ENCODE measurements around the gene RTN4IP1.

RTN4IP1 gene, protein sequence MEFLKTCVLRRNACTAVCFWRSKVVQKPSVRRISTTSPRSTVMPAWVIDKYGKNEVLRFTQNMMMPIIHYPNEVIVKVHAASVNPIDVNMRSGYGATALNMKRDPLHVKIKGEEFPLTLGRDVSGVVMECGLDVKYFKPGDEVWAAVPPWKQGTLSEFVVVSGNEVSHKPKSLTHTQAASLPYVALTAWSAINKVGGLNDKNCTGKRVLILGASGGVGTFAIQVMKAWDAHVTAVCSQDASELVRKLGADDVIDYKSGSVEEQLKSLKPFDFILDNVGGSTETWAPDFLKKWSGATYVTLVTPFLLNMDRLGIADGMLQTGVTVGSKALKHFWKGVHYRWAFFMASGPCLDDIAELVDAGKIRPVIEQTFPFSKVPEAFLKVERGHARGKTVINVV

DNA sequence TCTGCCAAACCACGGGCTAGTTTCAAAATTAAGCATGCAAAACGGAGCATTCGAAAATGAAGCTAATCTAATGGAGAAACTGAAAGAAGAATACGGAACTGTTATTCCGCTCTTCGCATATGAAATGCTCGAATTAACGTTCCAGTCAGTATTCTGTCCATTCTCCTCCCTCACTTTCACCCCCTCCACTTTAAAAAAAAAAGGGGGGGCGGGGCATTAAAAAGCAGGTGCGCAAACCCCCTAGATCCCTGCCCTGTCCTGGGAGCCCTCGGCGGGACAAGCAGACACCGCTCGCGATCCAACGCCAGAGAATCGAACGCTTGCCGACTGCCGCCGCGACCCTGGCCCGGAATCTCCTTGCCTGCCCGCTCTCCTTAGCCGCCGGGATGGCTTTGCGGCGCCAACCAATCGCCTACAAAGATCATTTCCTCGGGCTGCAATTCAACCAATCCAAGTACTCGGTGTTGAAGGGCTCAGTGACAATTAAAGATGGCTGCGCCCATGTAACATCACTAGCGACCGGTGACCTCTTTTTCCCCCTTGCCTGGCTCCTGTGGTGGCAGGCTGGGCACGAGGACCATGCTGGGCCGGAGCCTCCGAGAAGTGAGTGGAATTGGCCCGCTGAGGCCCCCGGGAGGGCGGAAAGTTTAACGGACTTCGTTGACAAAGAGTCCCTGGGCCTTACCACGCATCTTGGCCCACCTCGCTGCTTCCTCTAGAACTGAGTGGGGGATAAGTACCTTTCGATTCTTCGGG is at the start of gene RTN4IP1, which contains the start of gene QRSL1:
Gene RTN4IP1 (minus strand): TSS at position 396 of the 756 bp plus-strand sequence. CDS start 477 bp downstream, outside the sequence.
Gene QRSL1 (plus strand): TSS at position 476 of the 756 bp plus-strand sequence. CDS start 104 bp downstream, at position 580.
- no peaks in the 10 kb centered on the region; the same call in 1 of the 2 replicates for H3F3A ChIP-seq (ENCODE audit: insufficient read depth, low read length)
- peak within 1 kb of the TSS; percentile 88 for H3K9ac ChIP-seq (ENCODE audit: low read length)
- H3K9me2 ChIP-seq (ENCODE audit: low read depth, low read length): no peaks in the 10 kb centered on the region
- H4K20me1 ChIP-seq (ENCODE audit: insufficient read depth, low read length): no peaks in the 10 kb centered on the region
- peaks cover 70% of the 10 kb centered on the region for H3K4me1 ChIP-seq (ENCODE audit: insufficient read depth, low read length, severe bottlenecking)
- peak within 1 kb of the TSS; percentile 84 for H3K4me3 ChIP-seq (ENCODE audit: low read depth, low read length, poor library complexity, severe bottlenecking)
- H2AFZ ChIP-seq (ENCODE audit: low read length): no peak within 1 kb of the TSS
- H3K27me3 ChIP-seq (ENCODE audit: insufficient read depth, low read length): no peaks in the 10 kb centered on the region
- peaks cover 6% of the 10 kb centered on the region; the same call in 1 of the 2 replicates for H3K36me3 ChIP-seq (ENCODE audit: insufficient read depth, low read length)
- no peak for TF ChIP-seq EZH2 (IDR thresholded peaks at IDR 0.05; ENCODE audit: borderline replicate concordance, low read length)
- TF ChIP-seq, protein P1, sequence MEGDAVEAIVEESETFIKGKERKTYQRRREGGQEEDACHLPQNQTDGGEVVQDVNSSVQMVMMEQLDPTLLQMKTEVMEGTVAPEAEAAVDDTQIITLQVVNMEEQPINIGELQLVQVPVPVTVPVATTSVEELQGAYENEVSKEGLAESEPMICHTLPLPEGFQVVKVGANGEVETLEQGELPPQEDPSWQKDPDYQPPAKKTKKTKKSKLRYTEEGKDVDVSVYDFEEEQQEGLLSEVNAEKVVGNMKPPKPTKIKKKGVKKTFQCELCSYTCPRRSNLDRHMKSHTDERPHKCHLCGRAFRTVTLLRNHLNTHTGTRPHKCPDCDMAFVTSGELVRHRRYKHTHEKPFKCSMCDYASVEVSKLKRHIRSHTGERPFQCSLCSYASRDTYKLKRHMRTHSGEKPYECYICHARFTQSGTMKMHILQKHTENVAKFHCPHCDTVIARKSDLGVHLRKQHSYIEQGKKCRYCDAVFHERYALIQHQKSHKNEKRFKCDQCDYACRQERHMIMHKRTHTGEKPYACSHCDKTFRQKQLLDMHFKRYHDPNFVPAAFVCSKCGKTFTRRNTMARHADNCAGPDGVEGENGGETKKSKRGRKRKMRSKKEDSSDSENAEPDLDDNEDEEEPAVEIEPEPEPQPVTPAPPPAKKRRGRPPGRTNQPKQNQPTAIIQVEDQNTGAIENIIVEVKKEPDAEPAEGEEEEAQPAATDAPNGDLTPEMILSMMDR (IDR thresholded peaks at IDR 0.05; ENCODE audit: low read length): no peak
- H3K9me3 ChIP-seq (ENCODE audit: low read length): no peaks in the 10 kb centered on the region
- peak within 1 kb of the TSS; percentile 88 for H3K4me2 ChIP-seq (ENCODE audit: low read length)
- H3K79me2 ChIP-seq (ENCODE audit: insufficient read depth, low read length): peaks cover 64% of the 10 kb centered on the region
- H3K27ac ChIP-seq (ENCODE audit: low read depth, low read length, poor library complexity, severe bottlenecking): peak within 1 kb of the TSS; percentile 93

DNA sequence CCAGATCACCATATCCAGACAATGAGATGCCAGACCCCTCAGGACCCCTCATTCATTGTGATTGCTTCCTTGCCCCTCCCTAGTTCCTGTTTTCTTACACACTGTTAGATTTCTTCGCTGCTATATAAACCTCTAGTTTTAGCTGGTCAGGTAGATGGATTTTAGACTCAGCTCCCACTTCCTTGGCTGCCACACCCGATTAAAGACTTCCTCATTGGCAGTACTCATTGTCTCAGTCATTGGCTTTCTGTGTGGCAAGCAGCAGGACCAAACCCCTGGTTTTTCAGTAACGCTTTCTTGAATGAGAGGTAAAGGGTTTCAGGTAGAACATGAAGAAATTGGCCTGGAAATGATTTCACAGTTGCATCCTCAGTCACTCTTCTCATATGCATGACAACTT is 48.0 kb upstream of the RTN4IP1 start:
- peak overlapping the region; percentile 36 for H3K4me2 ChIP-seq (ENCODE audit: low read length)
- no peak overlapping the region for H2AFZ ChIP-seq (ENCODE audit: low read length)
- TF ChIP-seq, protein P1 (IDR thresholded peaks at IDR 0.05; ENCODE audit: low read length): no peak
- no peak for TF ChIP-seq EZH2 (IDR thresholded peaks at IDR 0.05; ENCODE audit: borderline replicate concordance, low read length)

DNA sequence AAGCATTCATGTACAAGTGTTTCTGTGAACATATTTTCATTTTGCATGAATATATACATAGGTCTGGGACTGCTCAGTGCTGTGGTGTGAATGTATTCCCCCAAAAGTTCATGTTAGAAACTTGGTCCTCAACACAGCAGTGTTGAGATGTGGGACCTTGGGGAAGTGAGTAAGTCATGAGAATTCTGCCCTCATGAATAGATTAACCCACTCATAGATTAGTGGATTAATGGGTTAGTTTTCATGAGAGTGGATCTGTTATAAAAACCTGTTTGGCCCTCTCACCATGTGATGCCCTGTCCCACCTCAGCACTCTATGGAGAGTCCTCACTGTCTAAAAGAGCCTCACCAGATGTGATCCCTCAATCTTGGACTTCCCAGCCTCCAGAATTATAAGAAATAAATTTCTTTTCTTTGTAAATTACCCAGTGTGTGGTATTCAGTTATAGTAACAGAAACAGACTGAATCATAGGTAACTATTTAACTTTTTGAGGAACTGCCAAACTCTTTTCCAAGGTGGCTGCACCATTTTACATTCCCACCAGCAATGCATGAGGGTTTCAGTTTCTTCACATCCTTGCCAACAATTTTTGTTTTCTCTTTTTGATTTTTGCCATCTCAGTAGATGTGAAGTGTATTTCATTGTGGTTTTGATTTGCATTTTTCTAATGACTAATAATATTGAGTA is 45.4 kb upstream of the RTN4IP1 start:
- H3K27ac ChIP-seq (ENCODE audit: low read depth, low read length, poor library complexity, severe bottlenecking): peak overlapping the region; percentile 90
- H3K27me3 ChIP-seq (ENCODE audit: insufficient read depth, low read length): no peaks in the 10 kb centered on the region
- H3K9me3 ChIP-seq (ENCODE audit: low read length): no peaks in the 10 kb centered on the region
- H3F3A ChIP-seq (ENCODE audit: insufficient read depth, low read length): 0 out of 2 replicates have a peak, but pooled peaks cover 6% of the 10 kb centered on the region
- no peaks in the 10 kb centered on the region for H3K79me2 ChIP-seq (ENCODE audit: insufficient read depth, low read length)
- H3K9ac ChIP-seq (ENCODE audit: low read length): no peak overlapping the region
- H3K4me3 ChIP-seq (ENCODE audit: low read depth, low read length, poor library complexity, severe bottlenecking): no peak overlapping the region
- TF ChIP-seq EZH2 (IDR thresholded peaks at IDR 0.05; ENCODE audit: borderline replicate concordance, low read length): no peak
- TF ChIP-seq, protein P1 (IDR thresholded peaks at IDR 0.05; ENCODE audit: low read length): no peak
- H3K4me2 ChIP-seq (ENCODE audit: low read length): no peak overlapping the region
- no peaks in the 10 kb centered on the region for H4K20me1 ChIP-seq (ENCODE audit: insufficient read depth, low read length)
- H2AFZ ChIP-seq (ENCODE audit: low read length): no peak overlapping the region
- no peaks in the 10 kb centered on the region for H3K9me2 ChIP-seq (ENCODE audit: low read depth, low read length)
- peaks cover 44% of the 10 kb centered on the region for H3K4me1 ChIP-seq (ENCODE audit: insufficient read depth, low read length, severe bottlenecking)
- no peaks in the 10 kb centered on the region for H3K36me3 ChIP-seq (ENCODE audit: insufficient read depth, low read length)

More for the DNA sequence above, 48.0 kb upstream of the RTN4IP1 start:
- Histone ChIP-seq H4K20me1 (ENCODE audit: insufficient read depth, low read length) (no peaks in the 10 kb centered on the region), H3K9ac (ENCODE audit: low read length) (peak overlapping the region; percentile 35; the same call in 1 of the 2 replicates), H3K4me1 (ENCODE audit: insufficient read depth, low read length, severe bottlenecking) (peaks cover 39% of the 10 kb centered on the region), H3K27me3 (ENCODE audit: insufficient read depth, low read length) (no peaks in the 10 kb centered on the region), H3K9me3 (ENCODE audit: low read length) (no peaks in the 10 kb centered on the region), H3K4me3 (ENCODE audit: low read depth, low read length, poor library complexity, severe bottlenecking) (peak overlapping the region; percentile 8), H3K36me3 (ENCODE audit: insufficient read depth, low read length) (no peaks in the 10 kb centered on the region), H3K79me2 (ENCODE audit: insufficient read depth, low read length) (no peaks in the 10 kb centered on the region), H3K9me2 (ENCODE audit: low read depth, low read length) (no peaks in the 10 kb centered on the region), H3K27ac (ENCODE audit: low read depth, low read length, poor library complexity, severe bottlenecking) (peak overlapping the region; percentile 90), H3F3A (ENCODE audit: insufficient read depth, low read length) (peaks cover 6% of the 10 kb centered on the region; the same call in 1 of the 2 replicates)
